ENCODE measurements around the gene SOX6. TPM values are rescaled to one million over a fixed set of nuclear protein-coding genes. Genes with fewer than 3 reads are reported as not detected.

The SOX6 gene
- total and polyA plus RNA-seq, 2 donors (not counting 3 experiments of a cell fraction or from before 2014, with no cell fraction given), result 0.14 to 3.7 TPM

DNA sequence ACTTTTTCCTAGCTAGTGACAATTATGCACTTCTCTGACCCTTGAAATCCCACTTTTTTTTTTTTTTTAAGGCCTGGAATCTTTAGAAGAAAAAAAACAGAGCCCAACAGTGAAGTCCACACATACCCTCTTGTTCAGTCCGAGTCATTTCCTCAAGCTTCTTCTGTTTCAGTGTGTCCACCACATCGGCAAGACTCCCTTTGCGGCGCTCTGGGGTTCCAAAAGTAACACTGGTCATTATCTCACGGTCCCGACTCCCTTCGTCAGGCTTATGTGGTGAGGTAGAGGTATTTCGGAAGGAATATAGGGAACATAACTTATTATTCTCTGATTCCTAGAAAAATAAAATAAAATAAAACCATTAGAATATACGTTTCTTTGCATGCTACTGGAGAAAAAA lies 38.0 kb downstream of the SOX6 start:
- Histone ChIP-seq H3K4me1 (ENCODE audit: control insufficient read depth, extremely low read depth, insufficient read depth, low read length) (no peaks in the 10 kb centered on the region), H3K9me3 (replicated peaks; ENCODE audit: control insufficient read depth, insufficient read depth, low read length) (no peaks in the 10 kb centered on the region), H3K27ac (ENCODE audit: insufficient read depth, low read depth, low read length) (no peak overlapping the region), H4K20me1 (replicated peaks; ENCODE audit: control insufficient read depth, extremely low read depth, insufficient read depth, low read length) (no peaks in the 10 kb centered on the region), H3K4me2 (ENCODE audit: insufficient read depth, low read length) (no peak overlapping the region), H3K79me2 (ENCODE audit: control insufficient read depth, insufficient read depth, low read length) (no peaks in the 10 kb centered on the region), H3K27me3 (ENCODE audit: control insufficient read depth in 2 of 2, insufficient read depth in 2 of 2, low read length in 2 of 2) (no peaks in the 10 kb centered on the region), H3K4me3 (replicated peaks in 1 of 3; ENCODE audit: insufficient read depth in 1 of 3, low read depth in 1 of 3, low read length in 3 of 3) (no peak overlapping the region), H3K36me3 (ENCODE audit: control insufficient read depth in 2 of 2, extremely low read depth in 1 of 2, insufficient read depth in 2 of 2, low read length in 2 of 2) (no peaks in the 10 kb centered on the region), H3K9ac (replicated peaks; ENCODE audit: extremely low read depth, insufficient read depth, low read length) (no peak overlapping the region), H3K9me1 (replicated peaks; ENCODE audit: control insufficient read depth, extremely low read depth, insufficient read depth, low read length) (no peaks in the 10 kb centered on the region), H2AFZ (ENCODE audit: low read depth, low read length) (no peak overlapping the region)
- TF ChIP-seq JUN (IDR thresholded peaks at IDR 0.05; ENCODE audit: borderline replicate concordance, insufficient read depth, insufficient read length, low read depth) (no peak), EZH2 (IDR thresholded peaks at IDR 0.05; ENCODE audit: borderline replicate concordance, low read depth, low read length, severe bottlenecking) (no peak), GATA2 (IDR thresholded peaks at IDR 0.05; ENCODE audit: insufficient read depth, insufficient read length, low read depth, low read length) (no peak), POLR2AphosphoS5 (IDR thresholded peaks at IDR 0.05; ENCODE audit: insufficient read depth, low read depth, low read length) (no peak), FOS (IDR thresholded peaks at IDR 0.05; ENCODE audit: borderline replicate concordance, insufficient read depth, low read length) (no peak), MYC (IDR thresholded peaks at IDR 0.05; ENCODE audit: low read depth, low read length) (no peak), POLR2A (IDR thresholded peaks at IDR 0.05; ENCODE audit: low read depth, low read length) (no peak)
- TF ChIP-seq, protein P1, sequence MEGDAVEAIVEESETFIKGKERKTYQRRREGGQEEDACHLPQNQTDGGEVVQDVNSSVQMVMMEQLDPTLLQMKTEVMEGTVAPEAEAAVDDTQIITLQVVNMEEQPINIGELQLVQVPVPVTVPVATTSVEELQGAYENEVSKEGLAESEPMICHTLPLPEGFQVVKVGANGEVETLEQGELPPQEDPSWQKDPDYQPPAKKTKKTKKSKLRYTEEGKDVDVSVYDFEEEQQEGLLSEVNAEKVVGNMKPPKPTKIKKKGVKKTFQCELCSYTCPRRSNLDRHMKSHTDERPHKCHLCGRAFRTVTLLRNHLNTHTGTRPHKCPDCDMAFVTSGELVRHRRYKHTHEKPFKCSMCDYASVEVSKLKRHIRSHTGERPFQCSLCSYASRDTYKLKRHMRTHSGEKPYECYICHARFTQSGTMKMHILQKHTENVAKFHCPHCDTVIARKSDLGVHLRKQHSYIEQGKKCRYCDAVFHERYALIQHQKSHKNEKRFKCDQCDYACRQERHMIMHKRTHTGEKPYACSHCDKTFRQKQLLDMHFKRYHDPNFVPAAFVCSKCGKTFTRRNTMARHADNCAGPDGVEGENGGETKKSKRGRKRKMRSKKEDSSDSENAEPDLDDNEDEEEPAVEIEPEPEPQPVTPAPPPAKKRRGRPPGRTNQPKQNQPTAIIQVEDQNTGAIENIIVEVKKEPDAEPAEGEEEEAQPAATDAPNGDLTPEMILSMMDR (IDR thresholded peaks at IDR 0.05; ENCODE audit: extremely low read depth in 1 of 2, insufficient read depth in 1 of 2, low read depth in 1 of 2, low read length in 2 of 2), result no peak
- TF ChIP-seq, protein P2, sequence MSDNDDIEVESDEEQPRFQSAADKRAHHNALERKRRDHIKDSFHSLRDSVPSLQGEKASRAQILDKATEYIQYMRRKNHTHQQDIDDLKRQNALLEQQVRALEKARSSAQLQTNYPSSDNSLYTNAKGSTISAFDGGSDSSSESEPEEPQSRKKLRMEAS (IDR thresholded peaks at IDR 0.05; ENCODE audit: insufficient read depth, insufficient read length), result no peak
- intact Hi-C loops (cut with micrococcal nuclease), result no loop called here
- CTCF ChIA-PET, result no interaction called here
- POLR2A ChIA-PET, result no interaction called here
- BruUV-seq (replicated peaks), result no TSS peak
- dilution Hi-C loops (cut with MboI; ENCODE audit: extremely low pct_ligation_motif_present, low sequenced_read_pairs), result no loop called here
- DNase-seq (ENCODE audit: low read depth, low spot score), result no peak
- FAIRE-seq, result no peak
